Endothelial cell of umbilical vein (primary cell): Measurements from ENCODE around the gene IGSF3.

Experiments used
- CTCF ChIP-seq, 2 donors: IDR thresholded peaks; 1 replicate in 1 of 2; 2 replicates in 1 of 2; pipeline ENCODE4 v1.5.1; 2011; ENCODE audit warnings: low read length in 2 of 2, mild to moderate bottlenecking in 2 of 2, moderate library complexity in 2 of 2, control low read depth in 1 of 2, inconsistent platforms in 1 of 2, low read depth in 1 of 2; ENCODE audit not compliant: insufficient read depth in 1 of 2; ENCODE audit errors: extremely low read depth in 1 of 2
- EZH2 ChIP-seq: IDR thresholded peaks from 2 replicates; pipeline ENCODE4 v1.6.1; 2012; ENCODE audit warnings: borderline replicate concordance, low read depth, mild to moderate bottlenecking, moderate library complexity, low read length, inconsistent platforms; ENCODE audit not compliant: severe bottlenecking
- FOS ChIP-seq: IDR thresholded peaks from 2 replicates; pipeline ENCODE4 v1.6.1; 2011; ENCODE audit warnings: mild to moderate bottlenecking, low read length, moderate library complexity, borderline replicate concordance; ENCODE audit not compliant: insufficient read depth
- MAX ChIP-seq: IDR thresholded peaks from 2 replicates; pipeline ENCODE4 v1.6.1; 2011; ENCODE audit not compliant: insufficient read depth, insufficient read length
- MYC ChIP-seq: IDR thresholded peaks from one replicate; pipeline ENCODE4 v1.6.1; 2011; ENCODE audit warnings: mild to moderate bottlenecking, low read depth, low read length
- POLR2A ChIP-seq: IDR thresholded peaks from 2 replicates; pipeline ENCODE4 v1.6.1; 2012; ENCODE audit warnings: low read depth, mild to moderate bottlenecking, control low read depth, low read length
- POLR2AphosphoS5 ChIP-seq: IDR thresholded peaks from 2 replicates; pipeline ENCODE4 v1.6.1; 2012; ENCODE audit warnings: low read depth, mild to moderate bottlenecking, control low read depth, low read length, moderate library complexity; ENCODE audit not compliant: insufficient read depth

GRCh38 chr1:116558571-116558970 lies 109.0 kb downstream of the IGSF3 start:
- TF ChIP-seq CTCF (IDR thresholded peaks at IDR 0.05; ENCODE audit: extremely low read depth in 1 of 2, insufficient read depth in 1 of 2, low read depth in 1 of 2, low read length in 2 of 2) (no peak), POLR2AphosphoS5 (no peak), EZH2 (no peak), POLR2A (no peak), MAX (no peak), FOS (no peak), MYC (no peak)
